Hepatocyte (in vitro differentiated cells): ENCODE results near the gene KSR2.

Source experiments
- CTCF ChIP-seq: fragments of 200-600 bp; sonication (generic); IDR thresholded peaks from 2 replicates; pipeline ENCODE4 v1.5.1; 2016; ENCODE audit warnings: antibody characterized with exemption, mild to moderate bottlenecking; ENCODE audit not compliant: poor library complexity
- EZH2phosphoT487 ChIP-seq: fragments of 200-600 bp; sonication (generic); IDR thresholded peaks from one replicate; pipeline ENCODE4 v1.6.1; 2018; ENCODE audit warnings: antibody characterized with exemption, mild to moderate bottlenecking, low read depth, moderate library complexity; ENCODE audit not compliant: unreplicated experiment, severe bottlenecking

DNA sequence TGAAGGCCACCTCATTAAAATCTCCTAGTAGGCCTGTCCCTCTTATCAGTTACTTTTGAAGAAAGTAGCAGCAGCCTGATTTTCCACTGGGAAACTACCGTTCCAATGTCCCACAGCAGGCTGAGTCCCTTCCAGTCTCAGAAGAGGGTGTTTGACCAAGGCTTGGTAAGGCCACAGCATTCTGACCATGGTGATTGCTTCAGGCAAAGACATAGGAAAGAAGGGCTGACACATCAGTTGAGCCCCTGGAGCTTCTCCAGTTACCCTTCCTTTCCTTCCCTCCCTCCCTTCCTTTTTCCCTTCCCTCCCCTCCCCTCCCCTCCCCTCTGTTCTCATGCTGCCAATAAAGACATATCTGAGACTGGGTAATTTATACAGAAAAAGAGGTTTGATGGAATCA lies 373.0 kb downstream of the KSR2 start:
- TF ChIP-seq CTCF (no peak), EZH2phosphoT487 (no peak)
